ENCODE measurements around the gene CCR6. TPM values are rescaled to one million over a fixed set of nuclear protein-coding genes. Genes with fewer than 3 reads are reported as not detected.
A peak's percentile ranks its signal among the peaks of the same experiment; 100 is the strongest.

CCR6 gene
- total RNA-seq, 2 experiments from 2014 or later = 0.23 TPM; not detected in 1

GRCh38 chr6:167146977-167147376 lies 24.1 kb downstream of the CCR6 start:
- TF ChIP-seq, protein P1, sequence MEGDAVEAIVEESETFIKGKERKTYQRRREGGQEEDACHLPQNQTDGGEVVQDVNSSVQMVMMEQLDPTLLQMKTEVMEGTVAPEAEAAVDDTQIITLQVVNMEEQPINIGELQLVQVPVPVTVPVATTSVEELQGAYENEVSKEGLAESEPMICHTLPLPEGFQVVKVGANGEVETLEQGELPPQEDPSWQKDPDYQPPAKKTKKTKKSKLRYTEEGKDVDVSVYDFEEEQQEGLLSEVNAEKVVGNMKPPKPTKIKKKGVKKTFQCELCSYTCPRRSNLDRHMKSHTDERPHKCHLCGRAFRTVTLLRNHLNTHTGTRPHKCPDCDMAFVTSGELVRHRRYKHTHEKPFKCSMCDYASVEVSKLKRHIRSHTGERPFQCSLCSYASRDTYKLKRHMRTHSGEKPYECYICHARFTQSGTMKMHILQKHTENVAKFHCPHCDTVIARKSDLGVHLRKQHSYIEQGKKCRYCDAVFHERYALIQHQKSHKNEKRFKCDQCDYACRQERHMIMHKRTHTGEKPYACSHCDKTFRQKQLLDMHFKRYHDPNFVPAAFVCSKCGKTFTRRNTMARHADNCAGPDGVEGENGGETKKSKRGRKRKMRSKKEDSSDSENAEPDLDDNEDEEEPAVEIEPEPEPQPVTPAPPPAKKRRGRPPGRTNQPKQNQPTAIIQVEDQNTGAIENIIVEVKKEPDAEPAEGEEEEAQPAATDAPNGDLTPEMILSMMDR (IDR thresholded peaks at IDR 0.05) = no peak
- no peak overlapping the region for H3K27ac Mint-ChIP-seq
- peaks cover 5% of the 10 kb centered on the region for H3K27me3 Mint-ChIP-seq
- H3K36me3 Mint-ChIP-seq (ENCODE audit: low read depth) = no peaks in the 10 kb centered on the region
- peaks cover 11% of the 10 kb centered on the region for H3K4me1 Mint-ChIP-seq (ENCODE audit: low read depth)
- intact Hi-C loops (cut with micrococcal nuclease) = no loop called here
- H3K4me3 Mint-ChIP-seq = no peak overlapping the region
- no peaks in the 10 kb centered on the region for H3K9me3 Mint-ChIP-seq
- ATAC-seq = no peak
- CTCF ChIA-PET = no interaction called here
- DNase-seq = no peak
- POLR2A ChIA-PET = no interaction called here

DNA sequence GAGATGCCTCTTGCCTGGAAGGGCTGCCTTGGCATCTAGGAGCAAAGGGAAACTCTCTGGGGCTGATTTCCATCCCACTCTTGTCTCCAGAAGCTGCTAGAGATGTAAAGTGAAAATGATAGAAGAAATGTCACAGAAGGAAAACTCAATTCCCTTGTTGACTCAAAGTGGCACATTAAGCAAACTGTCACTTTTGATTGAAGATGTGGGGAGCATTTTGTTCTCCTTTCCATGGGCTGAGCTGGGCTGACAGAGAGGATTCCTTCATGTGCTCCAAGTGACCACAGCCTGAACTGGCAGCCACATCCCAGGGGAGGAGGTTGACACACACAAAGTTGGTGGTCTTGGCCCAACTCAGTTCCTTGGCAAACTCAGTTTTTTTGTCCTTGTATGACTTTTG lies 25.1 kb downstream of the CCR6 start:
- peaks cover 15% of the 10 kb centered on the region for H3K4me1 Mint-ChIP-seq (ENCODE audit: low read depth)
- TF ChIP-seq, protein P1 (IDR thresholded peaks at IDR 0.05) = no peak
- H3K9me3 Mint-ChIP-seq = no peaks in the 10 kb centered on the region
- no peak overlapping the region for H3K27ac Mint-ChIP-seq
- POLR2A ChIA-PET = no interaction called here
- no peaks in the 10 kb centered on the region for H3K36me3 Mint-ChIP-seq (ENCODE audit: low read depth)
- DNase-seq (no peak), ATAC-seq (no peak)
- peaks cover 5% of the 10 kb centered on the region for H3K27me3 Mint-ChIP-seq
- intact Hi-C loops (cut with micrococcal nuclease) = no loop called here
- CTCF ChIA-PET = no interaction called here
- no peak overlapping the region for H3K4me3 Mint-ChIP-seq

DNA sequence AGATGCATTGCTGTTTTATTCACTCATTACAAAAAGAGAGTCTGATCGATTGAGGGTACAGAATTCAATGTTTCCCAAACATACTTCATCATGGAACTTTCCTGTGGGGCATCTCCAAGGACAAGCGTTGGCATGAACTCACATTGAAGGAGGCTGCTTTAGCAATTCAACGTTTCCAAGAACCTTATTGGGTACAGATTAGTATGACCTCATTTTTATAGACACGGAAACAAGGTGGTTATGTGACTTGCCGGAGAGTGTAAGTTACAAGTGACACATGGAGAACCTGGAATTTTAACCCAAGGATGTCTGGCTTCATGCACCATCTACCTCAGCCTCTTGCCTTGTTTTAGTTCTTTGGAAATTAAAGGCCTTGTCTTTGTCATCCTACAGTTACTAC lies 26.1 kb downstream of the CCR6 start:
- H3K36me3 Mint-ChIP-seq (ENCODE audit: low read depth) = no peaks in the 10 kb centered on the region
- peaks cover 5% of the 10 kb centered on the region for H3K27me3 Mint-ChIP-seq
- no peak overlapping the region for H3K4me3 Mint-ChIP-seq
- H3K27ac Mint-ChIP-seq = no peak overlapping the region
- TF ChIP-seq, protein P1 (IDR thresholded peaks at IDR 0.05) = no peak
- no peak for ATAC-seq
- DNase-seq = no peak
- CTCF ChIA-PET = no interaction called here
- peaks cover 22% of the 10 kb centered on the region for H3K4me1 Mint-ChIP-seq (ENCODE audit: low read depth)
- POLR2A ChIA-PET = no interaction called here
- H3K9me3 Mint-ChIP-seq = no peaks in the 10 kb centered on the region
- intact Hi-C loops (cut with micrococcal nuclease) = no loop called here

- Mint-ChIP-seq H3K9me3 (no peaks in the 10 kb centered on the region), H3K4me3 (no peak overlapping the region), H3K4me1 (ENCODE audit: low read depth) (peaks cover 22% of the 10 kb centered on the region), H3K27me3 (peaks cover 4% of the 10 kb centered on the region), H3K36me3 (ENCODE audit: low read depth) (no peaks in the 10 kb centered on the region), H3K27ac (peak overlapping the region; percentile 15)
- POLR2A ChIA-PET = no interaction called here
- intact Hi-C loops (cut with micrococcal nuclease) = no loop called here
- TF ChIP-seq, protein P1 (IDR thresholded peaks at IDR 0.05) = no peak
- ATAC-seq = peak; percentile 62
- DNase-seq = peak; percentile 48
- CTCF ChIA-PET = interaction anchor here (1.8 to 1.9 kb wide), 2 partner anchors 9 to 376 kb away, joined by 4 to 5 read pairs; no protein-coding TSS in a partner anchor
These were observed 28.1 kb downstream of the CCR6 start for GRCh38 chr6:167150941-167151549.

DNA sequence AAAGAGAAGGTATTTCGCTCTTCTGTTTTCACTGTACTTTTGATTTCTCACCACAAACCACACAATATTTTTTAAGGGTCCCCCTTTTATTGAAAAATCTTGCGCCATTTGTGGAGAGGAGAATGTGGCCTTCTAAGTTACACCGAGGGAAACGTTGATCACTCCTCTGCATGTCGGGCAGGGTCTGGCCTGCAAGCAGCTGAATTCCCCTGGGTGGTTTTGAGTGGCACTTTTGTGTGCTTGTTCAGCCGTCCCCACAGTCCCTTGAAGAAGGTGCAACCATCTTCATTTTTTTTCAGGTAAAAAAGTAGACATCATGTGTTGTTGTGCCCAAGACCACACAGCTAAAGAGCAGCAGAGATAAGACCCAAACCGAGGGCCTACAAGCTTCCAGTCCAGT lies 28.8 kb downstream of the CCR6 start:
- ChIA-PET POLR2A (no interaction called here), CTCF (interaction anchor here (1.8 to 1.9 kb wide), 2 partner anchors 10 to 377 kb away, joined by 4 to 5 read pairs; no protein-coding TSS in a partner anchor)

More for the DNA sequence above, 28.8 kb downstream of the CCR6 start:
- Mint-ChIP-seq H3K27me3 (peaks cover under 1% of the 10 kb centered on the region), H3K4me3 (no peak overlapping the region), H3K4me1 (ENCODE audit: low read depth) (peaks cover 22% of the 10 kb centered on the region), H3K27ac (no peak overlapping the region), H3K36me3 (ENCODE audit: low read depth) (no peaks in the 10 kb centered on the region), H3K9me3 (no peaks in the 10 kb centered on the region)
- TF ChIP-seq, protein P1 (IDR thresholded peaks at IDR 0.05) = no peak
- no peak for DNase-seq
- ATAC-seq = no peak
- intact Hi-C loops (cut with micrococcal nuclease) = no loop called here
